ENCODE results near the gene ATG101.

Gene ATG101

GRCh38 chr12:52059582-52060497, 9.9 kb upstream of the ATG101 start:
- no peak for TF ChIP-seq CTCF (IDR thresholded peaks at IDR 0.05; ENCODE audit: insufficient read depth, missing control alignments)
- no peak for FAIRE-seq
- DNase-seq (ENCODE audit: insufficient read length, low spot score) = no peak

GRCh38 chr12:52060498-52061177, 9.1 kb upstream of the ATG101 start:
- TF ChIP-seq CTCF (IDR thresholded peaks at IDR 0.05; ENCODE audit: insufficient read depth, missing control alignments) = no peak
- FAIRE-seq = no peak
- DNase-seq (ENCODE audit: insufficient read length, low spot score) = no peak

- TF ChIP-seq CTCF (IDR thresholded peaks at IDR 0.05; ENCODE audit: insufficient read depth, missing control alignments) = no peak
- no peak for DNase-seq (ENCODE audit: insufficient read length, low spot score)
- FAIRE-seq = no peak
Measured at GRCh38 chr12:52061470-52062166, 8.2 kb upstream of the ATG101 start.

- FAIRE-seq (no peak), DNase-seq (ENCODE audit: insufficient read length, low spot score) (no peak)
- TF ChIP-seq CTCF (IDR thresholded peaks at IDR 0.05; ENCODE audit: insufficient read depth, missing control alignments) = no peak
Measured at GRCh38 chr12:52062167-52063081, 7.4 kb upstream of the ATG101 start.

- no peak for TF ChIP-seq CTCF (IDR thresholded peaks at IDR 0.05; ENCODE audit: insufficient read depth, missing control alignments)
- DNase-seq (ENCODE audit: insufficient read length, low spot score) (no peak), FAIRE-seq (no peak)
Measured at GRCh38 chr12:52063082-52063924, 6.5 kb upstream of the ATG101 start.

Measured in D721Med (cell line).